A673 (cell line): Measurements from ENCODE around the gene RNASEH2A. TPM values are rescaled to one million over a fixed set of nuclear protein-coding genes. Genes with fewer than 3 reads are reported as not detected.

ENCODE experiments used
- BruUV-seq: library from RNA; stranded (reverse); fragments of 400-500 nt; replicated peaks from 2 replicates; lab custom pipeline; 2021; lab: Mats Ljungman, UMichigan
- CTCF ChIA-PET: fragments of 300-600 bp; sonication (Branson Sonifier 250); formaldehyde crosslinking; loops from one replicate; lab custom pipeline; 2022; ENCODE audit warnings: antibody characterized with exemption; lab: Charles Lee
- POLR2A ChIA-PET: fragments of 300-600 bp; sonication (Branson Sonifier 250); formaldehyde crosslinking; loops from one replicate; lab custom pipeline; 2022; ENCODE audit warnings: antibody characterized with exemption; ENCODE audit not compliant: low non-redundant PET; lab: Charles Lee
- DNase-seq: peaks from one replicate; pipeline ENCODE4 v3.0.0-alpha.2; 2015; ENCODE audit warnings: low spot score
- H3K27ac ChIP-seq: fragments of 200-600 bp; sonication (generic); 2 replicates; pipeline ENCODE4 v1.5.1; 2016; ENCODE audit warnings: mixed run types, low read depth, mild to moderate bottlenecking, mixed read lengths, antibody characterized with exemption, low read length; ENCODE audit not compliant: poor library complexity, severe bottlenecking
- H3K27me3 ChIP-seq: fragments of 200-600 bp; sonication (generic); replicated peaks from 2 replicates; pipeline ENCODE4 v1.6.1; 2017; ENCODE audit warnings: mixed run types, low read depth, mild to moderate bottlenecking, mixed read lengths, antibody characterized with exemption, low read length; ENCODE audit not compliant: insufficient read depth, poor library complexity
- H3K36me3 ChIP-seq: fragments of 200-600 bp; sonication (generic); 2 replicates; pipeline ENCODE4 v1.6.1; 2016; ENCODE audit warnings: mixed run types, mild to moderate bottlenecking, mixed read lengths, antibody characterized with exemption, low read length; ENCODE audit not compliant: insufficient read depth, poor library complexity, severe bottlenecking
- H3K4me1 ChIP-seq: fragments of 200-600 bp; sonication (generic); 2 replicates; pipeline ENCODE4 v1.6.1; 2017; ENCODE audit warnings: mixed run types, mild to moderate bottlenecking, mixed read lengths, antibody characterized with exemption, low read length; ENCODE audit not compliant: insufficient read depth, poor library complexity, severe bottlenecking
- H3K4me3 ChIP-seq: fragments of 200-600 bp; sonication (generic); 2 replicates; pipeline ENCODE4 v1.5.1; 2016; ENCODE audit warnings: low read depth, mixed run types, mild to moderate bottlenecking, mixed read lengths, low read length; ENCODE audit not compliant: poor library complexity, severe bottlenecking
- H3K9me3 ChIP-seq: fragments of 200-600 bp; sonication (generic); 2 replicates; pipeline ENCODE4 v1.6.1; 2016; ENCODE audit warnings: mixed run types, low read depth, mild to moderate bottlenecking, mixed read lengths, antibody characterized with exemption, low read length; ENCODE audit not compliant: poor library complexity, severe bottlenecking
- CTCF ChIP-seq: fragments of 300-800, 200-600 bp; sonication (generic); conservative IDR thresholded peaks from 2 replicates; pipeline ENCODE4 v1.5.1; 2017; ENCODE audit warnings: low read depth, mild to moderate bottlenecking, antibody characterized with exemption, low read length, moderate library complexity, mixed read lengths
- EZH2 ChIP-seq: fragments of 200-600 bp; sonication (generic); IDR thresholded peaks from 2 replicates; pipeline ENCODE4 v1.6.1; 2017; ENCODE audit warnings: borderline replicate concordance, low read depth, mild to moderate bottlenecking, mixed read lengths, antibody characterized with exemption, low read length; ENCODE audit not compliant: poor library complexity, severe bottlenecking
- intact Hi-C: fragments of 100-400 bp; cut with micrococcal nuclease; formaldehyde crosslinking; loops from one replicate; pipeline ENCODE4 v1.10.0; 2022; ENCODE audit not compliant: unreplicated experiment
- total RNA-seq: library from RNA; stranded (reverse); gene quantifications from 2 replicates; pipeline ENCODE4 v1.2.3, GENCODE V29; 2021

The RNASEH2A gene
- total RNA-seq, 1 experiment from 2014 or later, result 99.7 TPM

- no peaks in the 10 kb centered on the region for H3K4me1 ChIP-seq
- no peaks in the 10 kb centered on the region for H3K9me3 ChIP-seq
- peak overlapping the region; percentile 22 for H3K4me3 ChIP-seq
- no peak for TF ChIP-seq EZH2
- TF ChIP-seq CTCF, result peak; percentile 98
- peak; percentile 76 for DNase-seq
- H3K27ac ChIP-seq, result no peak overlapping the region
- H3K27me3 ChIP-seq, result no peaks in the 10 kb centered on the region
- no TSS peak for BruUV-seq
- intact Hi-C loops, result loop anchor here (2.0 kb wide), 1 partner anchor 81 kb away; no protein-coding TSS in a partner anchor
- ChIA-PET POLR2A (no interaction called here), CTCF (interaction anchor here (0.5 to 2.5 kb wide), 11 partner anchors 11 to 365 kb away, joined by 3 to 20 read pairs (median 4); partner anchors contain the start of gene RTBDN)
- H3K36me3 ChIP-seq, result peaks cover 4% of the 10 kb centered on the region
Measured at GRCh38 chr19:12847159-12848139, 41.1 kb downstream of the RNASEH2A start.

GRCh38 chr19:12856653-12857052 lies 50.3 kb downstream of the RNASEH2A start:
- BruUV-seq, result no TSS peak

More at GRCh38 chr19:12856653-12857052, 50.3 kb downstream of the RNASEH2A start:
- Histone ChIP-seq H3K27ac (no peak overlapping the region), H3K36me3 (peaks cover 3% of the 10 kb centered on the region), H3K9me3 (no peaks in the 10 kb centered on the region), H3K27me3 (no peaks in the 10 kb centered on the region), H3K4me1 (no peaks in the 10 kb centered on the region), H3K4me3 (no peak overlapping the region)
- POLR2A ChIA-PET, result no interaction called here
- CTCF ChIA-PET, result no interaction called here
- no peak for TF ChIP-seq CTCF
- no peak for TF ChIP-seq EZH2
- DNase-seq, result no peak
- intact Hi-C loops, result no loop called here
